GM11168 (cell line): ENCODE data around the gene DAP.

Experiments
- in situ Hi-C: fragments of 300-500 bp; cut with MboI; formaldehyde crosslinking; loops from one replicate; pipeline ENCODE4 v1.12.0; 2022; ENCODE audit warnings: low sequenced_read_pairs; ENCODE audit not compliant: unreplicated experiment

The DAP gene

DNA sequence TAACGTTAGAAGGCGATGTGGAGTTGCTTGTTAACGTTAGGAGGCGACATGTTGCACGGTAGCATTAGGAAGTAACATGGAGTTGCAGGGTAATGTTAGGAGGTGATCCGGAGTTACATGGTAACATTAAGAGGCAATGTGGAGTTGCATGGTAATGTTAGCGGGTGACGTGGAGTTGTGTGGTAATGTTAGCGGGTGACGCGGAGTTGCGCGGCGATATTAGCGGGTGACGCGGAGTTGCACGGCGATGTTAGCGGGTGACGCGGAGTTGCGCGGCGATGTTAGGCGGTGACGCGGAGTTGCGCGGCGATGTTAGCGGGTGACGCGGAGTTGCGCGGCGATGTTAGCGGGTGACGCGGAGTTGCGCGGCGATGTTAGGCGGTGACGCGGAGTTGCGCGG, 122.3 kb downstream of the DAP start:
- in situ Hi-C loops = loop anchor here (10.0 kb wide), 1 partner anchor 136 kb away; no protein-coding TSS in a partner anchor

DNA sequence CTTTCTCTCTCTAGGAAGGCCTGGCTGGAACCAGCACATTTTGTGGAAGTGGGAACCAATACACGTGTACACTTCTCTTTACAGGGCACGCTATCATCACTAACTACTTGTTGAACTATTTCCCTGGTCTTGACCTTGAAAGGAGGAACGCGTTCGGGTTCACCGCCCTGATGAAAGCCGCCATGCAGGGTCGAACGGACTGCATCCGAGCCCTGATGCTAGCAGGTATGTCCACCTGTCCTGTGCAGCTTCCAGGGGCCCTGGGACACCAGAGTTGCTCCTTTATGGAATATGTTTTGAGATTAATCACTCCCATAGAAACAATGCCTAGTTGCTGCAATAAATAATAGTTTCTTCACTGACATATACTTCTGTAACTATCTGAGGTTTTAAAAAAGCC, 123.1 kb downstream of the DAP start:
- in situ Hi-C loops = loop anchor here (10.0 kb wide), 1 partner anchor 137 kb away; no protein-coding TSS in a partner anchor

- in situ Hi-C loops = loop anchor here (10.0 kb wide), 1 partner anchor 138 kb away; no protein-coding TSS in a partner anchor
These were observed 124.5 kb downstream of the DAP start for GRCh38 chr5:10636363-10637142.

GRCh38 chr5:10635867-10636350, 125.1 kb downstream of the DAP start:
- in situ Hi-C loops = loop anchor here (10.0 kb wide), 1 partner anchor 139 kb away; no protein-coding TSS in a partner anchor

- in situ Hi-C loops = loop anchor here (10.0 kb wide), 1 partner anchor 139 kb away; no protein-coding TSS in a partner anchor
These were observed 125.7 kb downstream of the DAP start for GRCh38 chr5:10635257-10635866.

GRCh38 chr5:10634562-10634961, 126.5 kb downstream of the DAP start:
- in situ Hi-C loops = loop anchor here (5.0 to 10.0 kb wide), 2 partner anchors 67 to 140 kb away; no protein-coding TSS in a partner anchor

- in situ Hi-C loops = loop anchor here (5.0 to 10.0 kb wide), 2 partner anchors 67 to 141 kb away; no protein-coding TSS in a partner anchor
These were observed 127.0 kb downstream of the DAP start for GRCh38 chr5:10634050-10634449.

- in situ Hi-C loops = loop anchor here (5.0 to 10.0 kb wide), 2 partner anchors 66 to 141 kb away; no protein-coding TSS in a partner anchor
These were observed 127.6 kb downstream of the DAP start for GRCh38 chr5:10633271-10634049.

GRCh38 chr5:10632110-10632761, 128.8 kb downstream of the DAP start:
- in situ Hi-C loops = loop anchor here (5.0 to 10.0 kb wide), 2 partner anchors 65 to 143 kb away; no protein-coding TSS in a partner anchor

- in situ Hi-C loops = loop anchor here (5.0 to 10.0 kb wide), 2 partner anchors 64 to 143 kb away; no protein-coding TSS in a partner anchor
These were observed 129.6 kb downstream of the DAP start for GRCh38 chr5:10631316-10631996.

- in situ Hi-C loops = loop anchor here (5.0 to 10.0 kb wide), 2 partner anchors 63 to 144 kb away; no protein-coding TSS in a partner anchor
These were observed 130.3 kb downstream of the DAP start for GRCh38 chr5:10630744-10631143.

DNA sequence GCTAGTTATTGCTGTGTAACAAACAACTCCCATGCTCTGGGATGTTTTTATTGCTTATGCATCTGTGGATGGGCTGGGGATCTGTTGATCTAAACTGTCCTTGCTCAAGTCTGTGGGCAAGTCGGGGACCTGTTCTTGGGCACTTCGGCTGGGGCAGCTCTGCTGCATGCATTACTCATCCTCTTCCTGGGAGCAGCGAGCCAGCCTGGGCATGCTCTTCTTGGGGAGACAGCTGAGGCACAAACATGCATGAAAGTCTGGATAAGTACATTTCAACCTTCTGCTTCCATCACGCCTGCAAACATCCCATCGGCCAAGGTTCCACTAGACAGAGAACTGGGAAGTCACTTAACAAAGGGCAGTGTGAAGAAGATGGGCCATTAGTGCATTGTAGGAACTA, 130.9 kb downstream of the DAP start:
- in situ Hi-C loops = loop anchor here (5.0 to 10.0 kb wide), 2 partner anchors 63 to 145 kb away; no protein-coding TSS in a partner anchor

GRCh38 chr5:10629682-10630081, 131.4 kb downstream of the DAP start:
- in situ Hi-C loops = loop anchor here (5.0 to 10.0 kb wide), 3 partner anchors 62 to 177 kb away; no protein-coding TSS in a partner anchor
